Stimulated activated memory B cell treated with anti-CD40 and anti-IgM and Interleukin-4, amounts not matched to agents 10 μg/mL and 1 μg/mL and 100 μg/mL, for 72 hours (primary cell): ENCODE results near the gene DRD2.

Experiments used
- ATAC-seq: fragments of 150-1000 bp; cut with Tn5 transposase; 2 replicates; pipeline ENCODE4 v1.10.0; 2021
- H3K27ac Mint-ChIP-seq: one replicate; pipeline ENCODE4 v1.8.0; 2022; ENCODE audit warnings: mild to moderate bottlenecking, mixed read lengths
- H3K27me3 Mint-ChIP-seq: one replicate; pipeline ENCODE4 v1.8.0; 2022; ENCODE audit warnings: mixed read lengths
- H3K36me3 Mint-ChIP-seq: one replicate; pipeline ENCODE4 v1.8.0; 2022; ENCODE audit warnings: mixed read lengths
- H3K4me1 Mint-ChIP-seq: one replicate; pipeline ENCODE4 v1.8.0; 2022; ENCODE audit warnings: mixed read lengths
- H3K4me3 Mint-ChIP-seq: one replicate; pipeline ENCODE4 v1.8.0; 2022; ENCODE audit warnings: mild to moderate bottlenecking, moderate library complexity, mixed read lengths
- H3K9me3 Mint-ChIP-seq: one replicate; pipeline ENCODE4 v1.8.0; 2022; ENCODE audit warnings: mixed read lengths

The DRD2 gene

DNA sequence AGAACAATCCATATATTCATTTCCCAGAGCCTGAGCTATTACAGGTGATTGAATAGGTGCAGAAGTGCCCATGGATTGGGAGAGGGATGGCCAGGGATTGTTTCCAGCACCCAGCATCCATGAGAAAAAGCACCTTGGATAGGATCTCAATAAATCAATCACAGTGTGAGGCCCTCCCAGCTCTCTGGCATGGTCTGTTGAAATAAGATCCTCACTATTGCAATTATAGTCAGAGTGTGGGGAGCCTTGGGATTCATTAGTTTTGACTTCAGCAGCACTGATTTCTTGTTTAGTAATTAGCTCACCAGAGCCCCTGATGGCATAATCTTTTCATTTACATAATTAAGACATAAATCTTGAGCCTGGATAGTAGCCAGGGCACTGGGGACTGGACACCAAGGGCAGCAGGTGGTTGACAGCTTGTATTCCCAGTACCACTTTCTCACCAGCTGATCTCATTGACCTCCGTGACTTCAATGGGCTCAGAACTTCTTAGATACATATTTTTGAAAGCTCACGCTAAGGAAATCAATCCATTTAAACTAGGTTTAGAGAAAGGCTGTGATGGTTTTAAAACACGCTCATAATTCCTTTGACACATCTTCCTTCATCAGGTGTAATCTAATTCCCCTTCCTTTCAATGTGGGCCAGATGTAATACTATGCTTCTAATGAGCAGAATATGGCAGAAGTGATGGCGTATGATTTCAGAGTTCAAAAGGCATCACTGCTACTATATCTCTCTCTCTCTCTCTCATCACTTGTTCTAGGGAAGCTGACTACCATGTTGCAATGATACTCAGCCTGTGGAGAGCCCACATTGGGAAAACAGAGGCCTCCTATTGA, 22.1 kb upstream of the DRD2 start:
- no peaks in the 10 kb centered on the region for H3K9me3 Mint-ChIP-seq
- H3K36me3 Mint-ChIP-seq, result no peaks in the 10 kb centered on the region
- H3K4me1 Mint-ChIP-seq, result peaks cover 18% of the 10 kb centered on the region
- no peak for ATAC-seq
- H3K27me3 Mint-ChIP-seq, result peaks cover 19% of the 10 kb centered on the region
- no peak overlapping the region for H3K4me3 Mint-ChIP-seq
- no peak overlapping the region for H3K27ac Mint-ChIP-seq

GRCh38 chr11:113496026-113496651, 20.9 kb upstream of the DRD2 start:
- peaks cover 9% of the 10 kb centered on the region for H3K4me1 Mint-ChIP-seq
- ATAC-seq, result peak; percentile 25
- peaks cover 11% of the 10 kb centered on the region for H3K27me3 Mint-ChIP-seq
- H3K27ac Mint-ChIP-seq, result no peak overlapping the region
- no peaks in the 10 kb centered on the region for H3K36me3 Mint-ChIP-seq
- H3K9me3 Mint-ChIP-seq, result no peaks in the 10 kb centered on the region
- H3K4me3 Mint-ChIP-seq, result no peak overlapping the region

DNA sequence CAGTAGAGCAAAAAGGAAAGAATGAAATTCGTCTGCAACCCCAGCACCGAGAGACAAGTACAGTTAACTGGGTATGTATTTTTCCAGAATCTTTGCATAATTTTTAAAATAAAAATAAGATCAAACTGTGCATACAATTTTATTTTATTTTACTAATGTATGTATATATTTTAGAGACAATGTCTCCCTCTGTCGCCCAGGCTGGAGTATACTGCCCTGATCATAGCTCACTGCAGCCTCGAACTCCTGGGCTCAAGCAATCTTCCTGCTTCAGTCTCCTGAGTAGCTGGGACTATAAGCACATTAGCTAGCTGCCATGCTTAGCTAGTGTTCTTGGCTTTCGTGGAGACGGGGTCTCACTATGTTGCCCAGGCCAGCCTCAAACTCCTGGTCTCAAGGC, 18.8 kb upstream of the DRD2 start:
- no peak for ATAC-seq
- Mint-ChIP-seq H3K27me3 (peaks cover 11% of the 10 kb centered on the region), H3K36me3 (no peaks in the 10 kb centered on the region), H3K4me1 (peaks cover 9% of the 10 kb centered on the region), H3K4me3 (no peak overlapping the region), H3K9me3 (no peaks in the 10 kb centered on the region), H3K27ac (no peak overlapping the region)

DNA sequence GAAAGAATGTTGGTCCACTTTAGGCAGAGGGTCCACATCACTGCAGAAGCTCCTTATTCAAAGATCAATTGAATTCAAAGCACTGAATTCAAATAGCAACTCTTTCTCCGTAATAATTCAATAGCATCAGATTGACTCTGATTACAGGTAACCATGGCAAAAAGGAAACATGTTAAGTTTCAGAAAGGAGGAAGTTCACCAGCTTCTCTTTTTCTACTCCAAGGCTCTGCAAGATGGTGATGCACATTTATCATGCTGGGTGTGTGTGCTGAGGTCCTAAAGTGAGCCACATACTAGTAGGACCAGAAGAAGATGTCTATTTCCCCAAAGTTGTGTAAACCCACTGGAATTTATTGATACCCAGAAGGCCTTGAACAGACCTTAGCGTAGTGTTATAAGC, 18.0 kb upstream of the DRD2 start:
- ATAC-seq, result no peak
- Mint-ChIP-seq H3K4me3 (no peak overlapping the region), H3K36me3 (no peaks in the 10 kb centered on the region), H3K27me3 (peaks cover 11% of the 10 kb centered on the region), H3K27ac (no peak overlapping the region), H3K9me3 (no peaks in the 10 kb centered on the region), H3K4me1 (peaks cover 9% of the 10 kb centered on the region)

GRCh38 chr11:113488931-113489351, 13.7 kb upstream of the DRD2 start:
- Mint-ChIP-seq H3K36me3 (no peaks in the 10 kb centered on the region), H3K9me3 (no peaks in the 10 kb centered on the region), H3K4me3 (no peak overlapping the region), H3K27me3 (peaks cover 9% of the 10 kb centered on the region), H3K27ac (no peak overlapping the region), H3K4me1 (peaks cover 9% of the 10 kb centered on the region)
- no peak for ATAC-seq

- Mint-ChIP-seq H3K27ac (no peak overlapping the region), H3K36me3 (no peaks in the 10 kb centered on the region), H3K27me3 (peaks cover 21% of the 10 kb centered on the region), H3K9me3 (no peaks in the 10 kb centered on the region), H3K4me1 (no peaks in the 10 kb centered on the region), H3K4me3 (no peak overlapping the region)
- no peak for ATAC-seq
These were observed 12.4 kb upstream of the DRD2 start for GRCh38 chr11:113487622-113488021.

DNA sequence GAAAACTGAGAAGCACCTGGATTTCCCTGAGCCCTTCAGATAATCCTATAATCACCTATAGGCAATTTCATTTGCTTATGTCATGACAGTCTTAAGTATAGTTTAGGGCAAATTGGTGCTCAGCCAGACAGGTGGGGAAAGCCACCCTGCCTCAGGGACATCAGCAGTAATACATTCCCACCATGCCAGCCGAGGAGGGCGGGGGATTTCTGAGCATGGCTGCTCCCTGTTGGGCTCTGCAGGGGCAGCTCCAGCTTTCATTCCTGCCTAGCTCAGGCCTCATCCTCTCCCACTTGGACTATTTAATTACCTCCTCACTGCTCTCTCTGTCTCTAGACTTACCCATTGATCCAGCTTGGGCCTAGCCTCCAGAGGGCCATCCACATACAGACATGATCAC, 9.0 kb upstream of the DRD2 start:
- no peak overlapping the region for H3K4me3 Mint-ChIP-seq
- H3K4me1 Mint-ChIP-seq, result no peaks in the 10 kb centered on the region
- H3K36me3 Mint-ChIP-seq, result no peaks in the 10 kb centered on the region
- H3K9me3 Mint-ChIP-seq, result no peaks in the 10 kb centered on the region
- no peak overlapping the region for H3K27ac Mint-ChIP-seq
- no peak for ATAC-seq
- H3K27me3 Mint-ChIP-seq, result peaks cover 49% of the 10 kb centered on the region

DNA sequence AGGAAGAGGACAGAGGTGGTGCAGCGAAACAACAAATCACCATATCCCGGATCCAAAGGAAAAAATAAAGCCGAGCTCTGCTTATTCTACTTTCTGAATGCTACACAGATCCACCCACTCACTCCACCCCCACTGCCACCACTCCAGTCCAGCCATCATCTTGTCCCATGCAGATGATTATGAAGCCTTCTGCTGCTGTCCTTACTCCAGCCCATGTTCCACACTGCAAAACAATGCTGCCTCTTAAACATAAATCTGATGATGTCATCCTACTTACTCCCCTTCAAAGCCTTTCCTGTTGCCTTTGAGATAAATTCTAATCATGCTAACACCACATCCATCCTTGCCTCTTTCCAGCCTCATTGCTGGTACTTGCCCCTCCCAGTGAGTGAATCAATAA, 6.5 kb upstream of the DRD2 start:
- H3K27me3 Mint-ChIP-seq, result peaks cover 73% of the 10 kb centered on the region

GRCh38 chr11:113481226-113481625, 6.0 kb upstream of the DRD2 start:
- Mint-ChIP-seq H3K27ac (no peak overlapping the region), H3K27me3 (peaks cover 78% of the 10 kb centered on the region), H3K4me3 (no peak overlapping the region), H3K36me3 (no peaks in the 10 kb centered on the region), H3K9me3 (no peaks in the 10 kb centered on the region), H3K4me1 (peaks cover under 1% of the 10 kb centered on the region)
- no peak for ATAC-seq

More for the DNA sequence above, 6.5 kb upstream of the DRD2 start:
- Mint-ChIP-seq H3K36me3 (no peaks in the 10 kb centered on the region), H3K4me3 (no peak overlapping the region), H3K4me1 (no peaks in the 10 kb centered on the region), H3K27ac (no peak overlapping the region), H3K9me3 (no peaks in the 10 kb centered on the region)
- ATAC-seq, result no peak

DNA sequence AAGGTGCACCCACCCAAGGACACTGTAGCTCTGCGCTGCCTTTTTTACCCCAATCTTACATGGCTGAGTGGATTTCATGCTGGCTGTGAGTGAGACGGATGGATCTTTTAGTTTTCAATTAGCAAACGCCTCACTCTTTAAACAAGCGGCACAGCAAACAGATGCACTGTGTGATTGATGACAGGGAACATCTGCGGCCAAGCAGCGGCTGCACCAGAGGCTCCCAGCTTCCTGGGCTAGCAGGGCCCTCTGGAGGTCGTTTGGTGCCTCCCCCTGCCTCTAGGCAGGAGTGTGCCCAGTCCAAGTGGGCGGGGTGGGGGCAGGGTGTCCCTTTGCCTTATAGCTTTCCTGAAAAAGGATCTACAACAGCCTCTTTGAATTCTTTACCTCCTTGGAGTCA, 2.1 kb upstream of the DRD2 start:
- Mint-ChIP-seq H3K27me3 (peaks cover 86% of the 10 kb centered on the region), H3K27ac (no peak overlapping the region), H3K4me3 (no peak overlapping the region), H3K4me1 (peaks cover 9% of the 10 kb centered on the region), H3K36me3 (no peaks in the 10 kb centered on the region), H3K9me3 (no peaks in the 10 kb centered on the region)
- no peak for ATAC-seq

DNA sequence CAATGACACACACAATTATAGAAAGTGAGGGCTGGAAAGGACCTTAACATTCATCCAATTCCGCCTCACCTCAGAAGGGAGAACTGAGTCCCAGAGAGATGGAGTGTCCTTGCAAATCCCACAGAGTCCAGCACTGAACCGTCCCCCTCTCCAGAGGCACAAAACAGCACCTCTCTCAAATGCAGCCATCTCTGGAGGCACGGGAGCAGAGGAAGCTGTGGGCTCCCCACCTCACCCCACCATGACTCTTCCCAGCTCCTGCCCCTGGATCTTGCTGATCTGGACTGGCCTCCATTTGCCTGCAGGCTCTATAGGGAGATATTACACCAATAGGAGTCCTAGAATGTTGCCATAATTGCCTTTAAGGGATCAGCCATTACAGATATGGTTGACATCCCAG, 1.4 kb upstream of the DRD2 start:
- Mint-ChIP-seq H3K27ac (no peak overlapping the region), H3K4me1 (peaks cover 9% of the 10 kb centered on the region), H3K4me3 (no peak overlapping the region), H3K9me3 (no peaks in the 10 kb centered on the region), H3K36me3 (no peaks in the 10 kb centered on the region), H3K27me3 (peaks cover 84% of the 10 kb centered on the region)
- no peak for ATAC-seq

DNA sequence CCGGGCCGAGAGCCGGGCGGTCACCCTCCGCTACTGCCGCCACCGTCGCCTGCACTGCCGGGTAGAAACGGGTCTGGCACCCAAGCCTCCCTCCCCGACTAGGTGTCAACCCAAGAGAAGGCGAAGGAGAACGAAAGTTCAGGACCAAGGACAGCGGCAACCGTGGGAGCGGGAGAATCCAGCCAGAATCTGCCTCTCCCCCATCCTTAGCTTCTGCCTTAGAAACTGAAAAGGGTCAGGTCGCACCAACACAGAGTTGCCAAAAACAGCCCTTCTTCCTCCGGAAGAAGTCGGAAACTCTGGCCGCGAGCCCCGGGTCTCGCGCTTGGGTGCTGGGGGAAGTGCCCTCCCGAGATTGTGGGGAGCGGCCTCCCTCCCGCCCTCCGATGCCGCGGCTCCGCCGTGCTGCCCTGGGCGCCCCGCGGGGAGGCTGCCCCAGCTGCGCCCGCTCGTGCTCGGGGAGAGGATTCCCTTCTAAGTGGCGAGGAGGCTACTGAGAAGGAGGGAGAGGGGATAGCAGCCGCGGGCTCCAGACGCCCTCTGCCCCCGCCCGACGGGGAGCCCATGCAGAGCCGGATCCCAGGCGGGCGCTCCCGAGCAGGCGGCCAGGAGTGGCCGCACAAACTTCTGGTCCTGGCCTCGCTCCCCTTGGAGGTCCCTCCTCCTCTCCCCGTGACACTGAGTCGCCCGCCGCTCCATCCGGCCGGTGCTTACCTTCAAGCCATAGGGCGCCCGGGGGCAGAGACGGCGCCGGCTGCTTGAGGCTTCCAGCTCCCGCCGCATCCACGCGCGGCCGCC, 637 bp downstream of the DRD2 start:
- no peak for ATAC-seq
- no peaks in the 10 kb centered on the region for H3K9me3 Mint-ChIP-seq
- H3K27ac Mint-ChIP-seq, result no peak overlapping the region
- peaks cover 9% of the 10 kb centered on the region for H3K4me1 Mint-ChIP-seq
- H3K27me3 Mint-ChIP-seq, result peaks cover 84% of the 10 kb centered on the region
- H3K36me3 Mint-ChIP-seq, result no peaks in the 10 kb centered on the region
- no peak overlapping the region for H3K4me3 Mint-ChIP-seq

DNA sequence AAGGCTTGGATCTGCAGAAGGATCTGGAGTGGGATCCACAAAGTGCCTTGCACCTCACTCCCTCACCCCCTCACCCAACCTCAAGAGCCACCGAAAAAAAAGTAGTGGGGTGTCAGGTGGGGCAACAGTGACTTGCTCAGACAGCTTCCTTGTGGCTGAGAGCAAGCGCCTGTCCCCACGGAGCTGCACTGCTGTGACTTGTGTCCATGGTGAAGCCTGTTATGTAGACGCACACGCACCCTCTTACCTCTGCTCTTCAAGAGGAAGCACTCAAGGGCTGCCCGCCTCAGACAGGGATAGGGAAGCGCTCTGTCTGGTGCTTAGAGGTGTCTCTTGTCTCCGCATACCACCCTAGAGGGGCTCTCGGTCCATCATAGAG, 1.2 kb downstream of the DRD2 start:
- Mint-ChIP-seq H3K27me3 (peaks cover 78% of the 10 kb centered on the region), H3K4me1 (peaks cover 9% of the 10 kb centered on the region), H3K4me3 (no peak overlapping the region), H3K36me3 (no peaks in the 10 kb centered on the region), H3K9me3 (no peaks in the 10 kb centered on the region), H3K27ac (no peak overlapping the region)
- ATAC-seq, result no peak

DNA sequence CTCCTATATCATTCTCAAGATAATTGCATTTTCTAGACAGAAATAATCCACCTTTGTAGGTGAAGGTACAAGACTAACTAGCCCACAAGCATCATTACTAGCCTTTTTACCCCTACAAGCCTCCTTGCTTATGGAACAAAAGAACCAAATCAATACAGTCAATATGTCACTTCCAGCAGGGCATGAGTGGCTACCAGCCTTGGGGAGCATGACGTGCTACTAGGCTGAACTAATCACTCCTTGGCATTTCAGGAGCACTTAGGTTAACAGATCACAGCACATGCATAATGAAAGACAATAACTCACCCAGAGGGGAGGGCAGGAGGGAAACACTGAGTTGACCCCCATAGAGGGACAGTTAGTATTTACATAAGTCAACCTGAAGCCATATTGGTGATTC, 2.7 kb downstream of the DRD2 start:
- Mint-ChIP-seq H3K27me3 (peaks cover 64% of the 10 kb centered on the region), H3K9me3 (no peaks in the 10 kb centered on the region), H3K4me1 (peaks cover 9% of the 10 kb centered on the region), H3K36me3 (no peaks in the 10 kb centered on the region), H3K4me3 (no peak overlapping the region), H3K27ac (no peak overlapping the region)
- ATAC-seq, result no peak

GRCh38 chr11:113470233-113470632, 5.0 kb downstream of the DRD2 start:
- H3K27ac Mint-ChIP-seq, result no peak overlapping the region
- H3K9me3 Mint-ChIP-seq, result no peaks in the 10 kb centered on the region
- H3K4me1 Mint-ChIP-seq, result no peaks in the 10 kb centered on the region
- no peaks in the 10 kb centered on the region for H3K36me3 Mint-ChIP-seq
- H3K4me3 Mint-ChIP-seq, result no peak overlapping the region
- no peak for ATAC-seq
- peaks cover 42% of the 10 kb centered on the region for H3K27me3 Mint-ChIP-seq
